CD1c-positive myeloid dendritic cell (primary cell): ENCODE results near the gene SIRT3.

Experiments
- DNase-seq: peaks from one replicate; pipeline ENCODE4 v3.0.0-alpha.2; 2016; ENCODE audit errors: extremely low spot score

The SIRT3 gene

DNA sequence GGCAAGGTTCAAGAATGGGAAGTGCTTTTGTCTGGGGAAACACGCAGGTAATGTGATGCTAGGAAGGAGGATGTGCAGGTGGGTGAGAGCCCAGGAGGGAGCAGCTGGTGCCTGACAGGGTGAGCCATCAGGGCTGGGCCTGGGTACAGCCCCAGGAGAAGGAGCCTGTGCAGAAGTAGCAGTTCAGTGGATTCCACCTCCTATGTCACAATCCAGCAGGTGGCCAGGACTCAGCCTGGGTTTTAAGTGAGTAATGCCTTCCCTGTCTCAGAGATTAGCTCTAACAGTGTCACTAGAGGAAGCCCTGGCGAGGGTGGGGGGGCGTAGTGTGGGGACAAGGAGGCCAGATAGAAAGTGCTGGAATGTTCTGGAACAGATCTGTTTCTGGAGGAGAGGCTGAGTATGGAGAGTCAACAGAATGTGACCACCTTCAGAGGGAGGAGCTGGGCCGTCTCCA, 20.5 kb downstream of the SIRT3 start:
- no peak for DNase-seq

DNA sequence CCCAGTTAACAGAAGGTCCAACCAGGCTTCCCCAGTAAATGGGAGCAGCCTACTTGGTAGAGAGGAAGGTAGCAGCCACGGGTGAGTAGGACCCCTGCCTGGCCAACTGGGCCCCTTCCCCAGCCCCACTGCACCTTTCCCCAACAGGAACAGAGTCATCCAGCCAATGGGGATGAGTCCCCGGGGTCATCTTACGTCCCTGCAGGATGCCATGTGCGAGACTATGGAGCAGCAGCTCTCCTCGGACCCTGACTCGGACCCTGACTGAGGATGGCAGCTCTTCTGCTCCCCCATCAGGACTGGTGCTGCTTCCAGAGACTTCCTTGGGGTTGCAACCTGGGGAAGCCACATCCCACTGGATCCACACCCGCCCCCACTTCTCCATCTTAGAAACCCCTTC, 22.1 kb downstream of the SIRT3 start:
- no peak for DNase-seq

DNA sequence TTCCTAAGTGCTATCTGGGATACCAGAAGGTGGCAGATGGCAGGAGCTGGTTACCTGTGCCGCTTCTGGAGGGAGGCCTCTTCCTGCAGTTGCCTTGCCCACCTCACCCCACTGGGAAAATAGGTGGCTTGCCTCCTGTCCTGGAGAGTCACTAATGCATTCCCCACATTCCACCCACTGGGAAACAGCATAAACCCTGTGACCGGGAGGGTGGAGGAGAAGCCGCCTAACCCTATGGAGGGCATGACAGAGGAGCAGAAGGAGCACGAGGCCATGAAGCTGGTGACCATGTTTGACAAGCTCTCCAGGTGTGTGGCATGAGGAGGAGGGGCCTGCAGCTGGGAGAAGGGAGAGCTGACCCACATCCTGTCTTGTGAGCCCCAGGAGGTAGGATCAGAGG, 23.0 kb downstream of the SIRT3 start:
- DNase-seq = no peak

DNA sequence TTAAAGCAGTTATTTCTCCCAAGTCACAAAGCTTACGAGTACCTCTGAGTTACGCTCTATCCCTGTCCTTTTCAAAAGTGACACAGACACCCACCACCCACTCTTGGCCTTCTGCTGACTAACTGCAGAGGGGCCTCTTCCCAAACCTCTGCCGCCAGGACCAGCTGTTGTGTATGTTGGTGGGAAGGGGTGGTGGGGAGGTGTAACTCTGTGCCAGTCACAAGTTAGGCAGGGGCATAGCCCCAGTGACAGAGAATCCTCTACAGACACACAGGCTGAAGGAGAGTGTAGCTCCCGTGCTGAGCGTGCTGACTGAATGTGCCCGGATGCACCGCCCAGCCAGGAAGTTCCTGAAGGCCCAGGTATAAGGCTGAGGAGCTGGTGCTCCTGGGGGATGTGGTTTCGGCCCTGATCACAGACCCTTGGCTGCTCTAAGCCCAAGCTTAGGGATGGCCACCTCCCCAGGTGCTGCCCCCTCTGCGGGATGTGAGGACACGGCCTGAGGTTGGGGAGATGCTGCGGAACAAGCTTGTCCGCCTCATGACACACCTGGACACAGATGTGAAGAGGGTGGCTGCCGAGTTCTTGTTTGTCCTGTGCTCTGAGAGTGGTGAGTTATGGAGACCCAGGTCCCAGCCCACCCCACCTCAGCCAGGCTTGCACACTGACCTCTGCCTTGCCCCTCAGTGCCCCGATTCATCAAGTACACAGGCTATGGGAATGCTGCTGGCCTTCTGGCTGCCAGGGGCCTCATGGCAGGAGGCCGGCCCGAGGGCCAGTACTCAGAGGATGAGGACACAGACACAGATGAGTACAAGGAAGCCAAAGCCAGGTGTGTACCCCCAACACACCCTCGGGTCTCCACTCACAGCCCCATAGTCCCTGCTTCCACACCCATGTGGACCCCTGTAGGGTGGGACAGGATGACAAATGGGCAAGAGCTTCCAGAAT, 23.7 kb downstream of the SIRT3 start:
- DNase-seq = no peak

DNA sequence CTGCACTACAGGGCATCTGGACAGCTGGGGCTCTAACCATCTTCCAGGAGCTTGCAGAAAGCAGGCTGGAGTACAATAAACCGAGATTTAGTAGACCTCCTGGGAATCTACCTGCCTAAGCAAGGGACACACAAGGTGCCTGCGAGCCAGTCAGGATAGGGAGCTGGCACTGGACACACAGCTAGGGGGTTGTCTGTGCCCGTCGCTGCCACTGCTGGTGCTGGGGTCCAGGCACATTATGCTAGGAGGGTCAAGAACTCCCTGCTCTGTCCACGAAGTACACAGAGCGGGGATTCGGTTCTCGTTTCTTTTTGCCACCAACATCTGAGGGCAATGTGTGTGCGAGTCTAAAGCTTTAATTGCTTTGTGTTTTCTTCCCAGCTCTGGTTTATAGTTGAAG, 24.4 kb downstream of the SIRT3 start:
- no peak for DNase-seq

DNA sequence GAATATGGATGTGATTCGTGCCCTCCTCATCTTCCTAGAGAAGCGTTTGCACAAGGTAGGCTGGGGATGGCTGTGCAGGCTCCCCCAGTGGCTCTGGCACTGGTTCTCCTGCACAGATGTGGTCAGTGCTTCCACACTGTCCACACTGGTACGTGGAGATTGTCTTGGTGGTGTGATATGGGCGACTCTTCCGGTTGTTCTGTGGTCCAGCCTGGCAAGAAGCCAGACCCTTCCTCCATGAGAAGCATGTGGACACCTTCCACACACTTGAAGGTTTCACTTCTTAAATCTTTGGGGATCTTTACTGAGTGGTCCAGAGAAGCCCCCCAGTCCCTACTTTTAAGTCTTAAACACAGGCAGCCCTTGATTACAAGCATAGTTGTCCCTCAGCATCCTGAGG, 24.8 kb downstream of the SIRT3 start:
- DNase-seq = no peak

DNA sequence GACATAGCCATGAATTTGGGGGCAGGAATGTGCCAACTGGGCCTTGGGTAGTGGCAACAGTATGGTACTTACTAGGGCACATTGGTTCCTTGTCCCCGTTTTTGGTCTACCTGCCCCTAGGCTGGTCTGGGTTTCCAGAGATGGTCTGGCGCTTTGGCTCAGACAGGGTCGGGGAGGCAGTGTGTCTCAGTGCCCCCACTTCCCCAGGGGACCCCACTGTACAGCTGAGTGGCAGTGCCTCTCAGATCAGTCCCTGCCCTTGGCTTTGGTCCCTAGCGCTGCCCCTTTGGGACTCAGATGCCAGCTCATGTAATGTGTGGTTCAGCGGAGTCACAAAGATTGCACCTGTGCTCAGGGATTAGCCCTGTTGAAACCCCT, 25.4 kb downstream of the SIRT3 start:
- no peak for DNase-seq

DNA sequence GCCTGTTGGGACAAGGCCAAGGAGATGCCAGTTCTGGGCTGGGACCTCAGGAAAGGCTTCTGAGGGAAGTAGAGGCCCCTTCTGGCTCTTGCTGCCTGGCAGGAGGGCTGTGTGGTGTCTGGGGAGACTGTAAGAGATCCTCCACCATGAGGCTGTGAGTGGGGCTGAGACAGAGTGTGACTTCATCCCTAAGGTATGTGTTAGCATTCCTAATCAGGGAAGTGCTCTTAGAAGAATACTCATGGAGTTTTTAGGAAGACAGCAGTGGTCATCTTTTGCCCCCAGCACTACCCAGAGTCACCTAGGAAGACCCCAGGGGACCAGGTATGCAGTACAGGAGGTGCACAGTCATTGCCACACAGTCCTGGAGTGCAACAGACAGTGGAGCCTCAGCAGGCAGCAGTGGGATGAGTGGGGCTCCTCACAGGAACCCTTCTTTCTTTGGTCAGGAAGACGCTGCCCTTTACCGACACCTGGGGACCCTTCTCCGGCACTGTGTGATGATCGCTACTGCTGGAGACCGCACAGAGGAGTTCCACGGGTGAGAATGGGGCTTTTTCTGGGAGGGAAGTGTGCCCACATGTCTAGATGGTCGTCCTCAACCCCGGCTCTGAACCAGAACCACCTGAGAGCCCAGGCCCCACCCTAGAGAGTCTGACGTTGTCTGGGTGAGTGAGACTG, 25.9 kb downstream of the SIRT3 start:
- no peak for DNase-seq

DNA sequence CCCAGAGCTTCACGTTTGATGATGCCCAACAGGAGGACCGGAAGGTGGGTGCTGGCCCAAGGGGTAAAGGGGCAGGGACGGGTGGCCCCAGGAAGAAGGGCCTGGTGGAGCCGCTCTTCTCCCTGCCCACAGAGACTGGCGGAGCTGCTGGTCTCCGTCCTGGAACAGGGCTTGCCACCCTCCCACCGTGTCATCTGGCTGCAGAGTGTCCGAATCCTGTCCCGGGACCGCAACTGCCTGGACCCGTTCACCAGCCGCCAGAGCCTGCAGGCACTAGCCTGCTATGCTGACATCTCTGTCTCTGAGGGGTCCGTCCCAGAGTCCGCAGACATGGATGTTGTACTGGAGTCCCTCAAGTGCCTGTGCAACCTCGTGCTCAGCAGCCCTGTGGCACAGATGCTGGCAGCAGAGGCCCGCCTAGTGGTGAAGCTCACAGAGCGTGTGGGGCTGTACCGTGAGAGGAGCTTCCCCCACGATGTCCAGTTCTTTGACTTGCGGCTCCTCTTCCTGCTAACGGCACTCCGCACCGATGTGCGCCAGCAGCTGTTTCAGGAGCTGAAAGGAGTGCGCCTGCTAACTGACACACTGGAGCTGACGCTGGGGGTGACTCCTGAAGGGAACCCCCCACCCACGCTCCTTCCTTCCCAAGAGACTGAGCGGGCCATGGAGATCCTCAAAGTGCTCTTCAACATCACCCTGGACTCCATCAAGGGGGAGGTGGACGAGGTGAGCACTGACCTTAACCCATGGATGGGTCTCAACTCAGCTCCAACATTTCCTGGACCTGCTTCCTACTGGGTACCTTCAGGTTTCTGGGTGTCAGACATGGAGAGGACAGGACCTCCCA, 26.6 kb downstream of the SIRT3 start:
- peak; percentile 35 for DNase-seq

DNA sequence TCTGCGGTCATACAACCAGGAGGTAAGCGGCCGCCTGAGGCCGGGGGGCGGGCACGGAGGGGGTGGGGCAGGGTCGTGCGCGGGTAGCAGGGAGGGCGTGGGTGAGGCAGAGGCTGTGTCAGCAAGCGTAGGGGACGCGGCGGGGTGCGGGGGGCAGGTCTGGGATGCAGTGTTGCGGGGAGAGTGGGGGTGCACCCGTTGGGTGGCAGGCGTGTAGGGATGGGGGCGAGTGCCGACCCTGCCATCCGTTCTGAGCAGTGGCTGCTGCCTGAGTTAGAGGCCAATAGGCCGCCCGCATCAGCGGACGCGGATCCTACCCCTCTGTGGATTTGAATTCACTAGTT, 27.3 kb downstream of the SIRT3 start:
- DNase-seq = no peak

DNA sequence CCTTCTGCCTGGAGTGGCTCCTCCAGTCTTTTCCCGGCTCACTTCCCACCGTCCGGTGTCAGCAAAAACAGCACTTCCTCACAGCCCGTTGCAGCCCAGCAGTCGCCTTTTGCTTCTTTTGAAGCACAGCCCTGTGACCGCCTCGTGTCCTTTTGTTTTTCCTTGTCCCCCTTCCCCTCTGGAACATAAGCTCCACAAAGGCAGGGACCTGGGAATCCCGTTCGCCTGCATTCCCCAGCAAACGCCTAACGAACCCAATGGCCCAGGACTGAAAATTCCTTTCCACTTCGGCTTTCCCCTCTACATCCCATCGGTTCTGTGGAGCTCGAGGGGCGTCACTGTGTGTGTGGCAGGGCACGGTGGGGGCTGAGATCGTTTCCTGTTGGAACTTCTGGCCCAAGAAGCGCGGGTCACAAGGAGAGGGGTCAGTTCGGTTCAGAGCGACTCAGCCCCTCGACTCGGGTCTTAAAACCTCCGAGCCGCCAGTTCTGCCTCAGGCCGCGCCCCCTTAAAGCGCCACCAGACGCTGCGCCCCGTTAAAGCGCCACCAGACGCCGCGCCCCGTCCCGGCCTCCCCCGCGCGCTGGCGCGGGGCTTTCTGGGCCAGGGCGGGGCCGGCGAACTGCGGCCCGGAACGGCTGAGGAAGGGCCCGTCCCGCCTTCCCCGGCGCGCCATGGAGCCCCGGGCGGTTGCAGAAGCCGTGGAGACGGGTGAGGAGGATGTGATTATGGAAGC, 27.8 kb downstream of the SIRT3 start:
- DNase-seq = peak; percentile 93

DNA sequence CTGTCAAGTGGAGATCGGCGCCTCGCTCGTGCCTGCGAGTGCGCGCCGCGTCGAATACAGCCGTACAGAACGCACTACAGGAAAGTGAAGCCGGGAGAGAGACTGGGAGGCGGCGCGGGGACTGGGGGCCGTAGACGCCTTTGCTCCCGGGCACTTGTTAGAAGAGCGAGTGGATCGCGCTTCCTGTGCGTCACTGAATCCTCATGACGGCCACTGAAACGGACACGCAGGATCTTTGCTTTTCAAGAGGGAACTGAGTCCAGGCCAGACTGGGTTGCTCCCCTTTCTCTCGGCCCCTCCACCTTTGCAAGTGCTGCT, 28.3 kb downstream of the SIRT3 start:
- DNase-seq = peak; percentile 78

DNA sequence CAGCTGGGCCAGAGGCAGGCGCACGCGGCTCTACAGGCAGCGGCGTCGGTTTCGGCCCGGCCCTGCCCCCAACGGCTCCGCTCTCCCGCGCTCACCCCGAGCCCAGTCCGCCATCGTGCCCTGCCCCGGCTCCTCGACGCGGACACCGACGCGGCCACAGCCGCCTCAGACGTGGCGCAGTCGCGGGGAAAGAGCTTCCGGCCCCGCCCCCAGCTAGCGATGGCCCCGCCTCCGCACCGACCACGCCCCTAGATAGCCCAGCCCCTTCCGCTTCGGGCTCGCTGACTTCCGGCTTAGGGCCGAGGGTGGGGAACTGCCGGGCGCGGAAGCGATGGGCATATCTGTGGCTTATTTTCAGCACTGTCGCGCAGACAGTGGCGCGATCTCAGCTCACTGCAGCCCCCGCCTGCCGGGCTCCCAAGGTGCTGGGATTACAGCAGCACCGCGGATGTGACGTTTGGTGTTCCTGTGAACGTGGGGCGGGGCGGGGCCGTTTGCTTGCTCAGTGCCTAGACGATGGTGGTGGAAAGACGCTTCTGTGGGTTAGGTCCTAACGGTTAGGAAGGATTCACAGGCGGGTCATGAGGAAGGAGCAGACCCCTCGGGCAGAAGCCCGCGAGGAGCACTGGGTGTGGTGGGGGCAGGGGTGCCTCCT, 28.8 kb downstream of the SIRT3 start, which contains the start of the genes BET1L and RIC8A:
BET1L (minus strand) TSS at position 192 of the 655 bp plus-strand sequence; CDS start at position 114, 78 bp downstream.
RIC8A (plus strand) TSS at position 501 of the 655 bp plus-strand sequence. CDS start 1,147 bp downstream, outside the sequence.
- DNase-seq = peak; percentile 99

DNA sequence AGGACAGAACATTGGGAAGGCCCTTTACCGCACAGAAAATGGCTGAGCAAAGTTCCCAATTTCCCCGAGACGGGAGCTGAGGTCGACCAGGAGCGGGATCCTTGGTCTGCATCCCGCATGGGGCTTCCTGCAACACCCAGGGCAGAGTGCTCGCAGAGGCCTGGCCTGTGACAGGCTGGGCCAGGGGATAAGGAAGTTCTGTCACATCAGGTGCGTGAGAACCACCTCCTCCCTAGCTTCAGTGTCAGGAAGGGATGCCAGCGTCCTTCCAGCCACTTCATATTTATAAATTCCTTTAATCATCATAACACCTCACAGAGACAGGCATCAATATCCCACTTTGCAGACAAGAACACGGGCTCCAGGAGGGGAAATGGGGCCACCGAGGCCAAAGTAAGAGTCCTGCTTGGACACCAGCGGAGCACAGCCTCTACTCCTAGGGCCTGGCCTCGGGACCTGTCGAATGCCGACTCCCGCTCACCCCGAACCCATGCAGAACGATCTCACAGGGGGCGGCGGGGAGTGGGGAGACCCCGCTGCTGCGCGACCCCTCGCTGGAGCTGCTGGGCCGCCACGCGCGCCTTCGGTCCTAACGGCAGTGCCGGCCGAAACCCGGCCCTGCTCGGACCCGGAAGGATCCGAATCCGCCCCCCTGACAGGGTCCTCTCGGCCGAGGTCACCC, 29.5 kb downstream of the SIRT3 start:
- DNase-seq = peak; percentile 58

DNA sequence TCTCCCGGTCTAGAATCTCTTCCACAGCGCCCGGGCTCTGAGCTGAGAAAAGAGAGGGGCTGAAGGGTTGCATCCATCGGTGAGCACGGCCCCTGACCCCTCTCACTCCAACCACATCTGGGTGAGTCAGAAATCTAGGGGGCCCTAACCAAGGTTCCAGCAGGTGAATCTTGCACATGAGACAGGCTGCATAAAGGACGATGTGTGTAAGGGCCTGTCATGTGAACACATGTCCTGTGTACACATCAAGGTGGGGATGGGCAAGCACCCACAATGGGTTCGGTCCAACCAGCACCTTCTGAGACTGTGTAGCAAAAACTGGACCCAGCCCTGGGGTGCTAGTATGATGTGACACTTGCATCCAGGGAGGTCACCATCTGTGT, 30.1 kb downstream of the SIRT3 start:
- no peak for DNase-seq

DNA sequence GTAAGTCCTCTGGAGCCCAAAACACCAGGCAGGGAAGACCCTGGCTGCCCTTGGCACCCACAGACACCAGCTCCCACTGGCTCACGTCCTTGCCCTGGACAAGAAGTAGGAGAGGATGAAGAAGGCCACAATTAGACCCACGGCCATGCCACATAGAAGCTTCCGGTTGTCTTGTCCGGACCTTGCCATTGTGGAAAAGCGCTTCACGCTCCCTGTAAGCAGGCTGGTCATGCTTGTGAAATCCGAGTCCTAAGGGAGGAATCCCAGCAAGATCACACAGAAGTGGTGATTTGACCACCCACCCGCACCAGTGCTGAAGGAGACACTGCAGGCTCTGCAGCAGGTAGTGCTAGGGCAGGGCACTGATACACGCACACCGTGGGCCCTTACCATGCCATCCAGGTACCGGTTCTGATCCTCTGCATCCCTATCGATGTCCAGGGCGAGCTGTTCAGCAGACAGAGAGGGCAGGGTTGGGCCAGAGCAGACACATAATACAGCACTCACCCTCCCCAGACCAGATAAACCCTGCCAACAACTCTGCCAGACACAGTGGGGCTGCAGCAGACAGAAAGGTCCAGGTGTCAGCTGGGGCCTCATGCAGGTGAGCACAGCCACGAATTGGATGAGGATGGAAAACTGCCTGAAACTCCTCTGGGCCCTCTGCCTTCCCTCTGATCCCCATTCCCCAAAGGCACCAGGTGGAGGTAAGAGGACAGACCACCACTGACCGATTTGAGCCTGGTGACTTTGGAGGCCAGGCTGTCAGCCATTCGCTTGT, 30.7 kb downstream of the SIRT3 start:
- DNase-seq = no peak

DNA sequence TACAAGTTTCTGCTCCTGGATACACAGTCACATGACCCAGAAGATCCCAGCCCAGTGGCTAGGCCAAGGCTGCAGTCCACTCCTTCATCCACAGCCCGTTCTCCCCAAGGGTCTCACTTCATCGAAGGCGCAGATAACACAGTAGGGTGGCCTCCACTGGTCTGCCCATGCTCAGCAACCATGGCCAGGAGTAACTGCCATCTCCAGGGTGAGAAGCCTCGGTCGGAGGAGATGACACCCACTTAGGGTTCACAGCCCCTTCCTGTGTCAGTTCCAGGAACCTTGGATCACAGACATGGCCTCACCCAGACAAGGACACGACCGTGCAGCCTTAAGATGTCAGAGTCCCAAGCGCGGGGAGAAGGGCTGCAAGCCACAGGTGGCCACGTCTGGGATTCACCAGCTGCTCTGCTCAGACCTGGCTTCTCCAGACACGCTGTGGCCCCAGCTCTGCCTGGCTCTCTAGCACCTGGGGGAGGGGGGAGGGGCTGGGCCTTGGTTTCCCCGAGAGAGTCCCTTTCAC, 31.5 kb downstream of the SIRT3 start:
- DNase-seq = no peak

DNA sequence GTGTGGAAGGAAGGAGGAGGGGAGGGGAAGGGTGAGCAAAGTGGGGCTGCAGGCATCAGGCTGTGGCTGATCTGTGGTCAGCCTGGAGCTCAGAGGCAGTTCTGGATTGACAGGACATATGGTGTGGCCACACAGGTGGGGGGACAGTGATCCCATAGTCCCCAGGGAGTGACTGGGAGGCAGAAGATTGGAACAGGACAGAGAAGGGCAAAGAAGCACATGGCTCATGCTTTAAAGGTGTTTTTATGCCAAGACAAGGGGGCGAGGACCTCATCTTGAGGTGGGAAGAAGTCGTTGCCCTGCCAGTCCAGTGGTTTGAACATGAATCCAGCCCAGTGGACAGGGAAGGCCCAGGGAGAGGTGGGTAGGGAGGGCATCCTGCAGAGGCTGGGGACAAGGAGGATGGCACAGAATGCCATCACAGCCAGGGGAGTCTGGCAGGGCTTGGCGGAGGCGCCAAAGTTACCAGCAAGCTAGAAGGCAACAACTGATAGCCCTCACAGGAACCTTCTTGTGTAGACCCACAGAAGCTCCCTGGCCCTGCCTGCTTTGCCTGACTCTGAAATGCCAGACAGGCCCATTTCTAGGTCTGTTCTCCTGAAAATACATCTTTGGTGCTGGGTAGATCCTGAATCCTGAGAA, 32.1 kb downstream of the SIRT3 start:
- DNase-seq = no peak
